Nephron (organoid): ENCODE data around the gene TMPRSS9.

Experiments
- H3K27ac Mint-ChIP-seq, 3 experiments: 2 replicates each; pipeline ENCODE4 v1.8.0; 2020; ENCODE audit warnings: mixed read lengths in 3 of 3, mild to moderate bottlenecking in 2 of 3, moderate library complexity in 1 of 3
- H3K27me3 Mint-ChIP-seq: 2 replicates; pipeline ENCODE4 v1.8.0; 2021; ENCODE audit warnings: low read depth, mild to moderate bottlenecking, moderate library complexity, mixed read lengths
- H3K36me3 Mint-ChIP-seq: 2 replicates; pipeline ENCODE4 v1.8.0; 2020; ENCODE audit warnings: low read depth, mixed read lengths
- H3K4me1 Mint-ChIP-seq: 2 replicates; pipeline ENCODE4 v1.8.0; 2020; ENCODE audit warnings: mixed read lengths
- H3K4me3 Mint-ChIP-seq, 3 experiments: 2 replicates each; pipeline ENCODE4 v1.8.0; 2020; ENCODE audit warnings: mild to moderate bottlenecking in 3 of 3, mixed read lengths in 3 of 3, moderate library complexity in 2 of 3
- H3K9me3 Mint-ChIP-seq: 2 replicates; pipeline ENCODE4 v1.8.0; 2020; ENCODE audit warnings: mixed read lengths
- TF ChIP-seq, protein P1 (sequence below), 3 experiments: fragments of 200-600 bp; sonication (generic); IDR thresholded peaks; one replicate each; pipeline ENCODE4 v1.5.0; 2021; ENCODE audit warnings: antibody characterized with exemption in 3 of 3; ENCODE audit not compliant: unreplicated experiment in 3 of 3

TMPRSS9 gene

DNA sequence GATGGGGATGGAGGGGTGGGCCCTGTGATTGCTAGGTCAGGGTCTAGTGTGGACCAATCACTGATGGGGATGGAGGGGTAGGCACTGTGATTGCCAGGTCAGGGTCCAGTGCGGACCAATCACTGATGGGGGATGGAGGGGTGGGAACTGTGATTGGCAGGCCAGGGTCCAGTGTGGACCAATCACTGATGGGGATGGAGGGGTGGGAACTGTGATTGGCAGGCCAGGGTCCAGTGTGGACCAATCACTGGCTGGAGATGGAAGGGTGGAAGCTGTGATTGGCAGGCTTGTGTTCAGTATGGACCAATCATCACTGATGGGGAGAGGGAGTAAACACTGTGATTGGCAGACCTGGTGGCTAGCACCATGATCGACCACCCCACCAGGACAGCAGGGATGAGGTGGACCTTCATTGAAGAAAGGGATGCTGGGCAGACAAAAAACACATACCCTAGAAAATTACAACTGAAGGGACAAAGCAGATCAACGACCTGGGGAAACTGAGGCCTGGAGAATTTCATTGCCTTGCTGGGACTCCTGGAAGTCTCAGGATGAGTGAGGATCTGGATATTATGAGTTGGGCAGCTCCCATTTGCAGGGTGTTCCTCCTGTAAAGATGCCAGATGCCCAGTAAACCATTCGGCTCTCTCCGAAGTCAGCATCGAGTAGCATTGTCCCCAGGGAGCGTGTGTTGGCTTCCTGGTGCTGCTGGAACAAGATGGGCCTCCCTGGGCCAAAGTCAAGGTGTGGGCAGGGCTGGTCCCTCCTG is 15.5 kb downstream of the TMPRSS9 start:
- Mint-ChIP-seq H3K9me3 (peaks cover 15% of the 10 kb centered on the region), H3K27me3 (peaks cover 23% of the 10 kb centered on the region), H3K4me3 (no peak overlapping the region), H3K36me3 (no peaks in the 10 kb centered on the region), H3K4me1 (peaks cover 25% of the 10 kb centered on the region), H3K27ac (no peak overlapping the region)
- TF ChIP-seq, protein P1, sequence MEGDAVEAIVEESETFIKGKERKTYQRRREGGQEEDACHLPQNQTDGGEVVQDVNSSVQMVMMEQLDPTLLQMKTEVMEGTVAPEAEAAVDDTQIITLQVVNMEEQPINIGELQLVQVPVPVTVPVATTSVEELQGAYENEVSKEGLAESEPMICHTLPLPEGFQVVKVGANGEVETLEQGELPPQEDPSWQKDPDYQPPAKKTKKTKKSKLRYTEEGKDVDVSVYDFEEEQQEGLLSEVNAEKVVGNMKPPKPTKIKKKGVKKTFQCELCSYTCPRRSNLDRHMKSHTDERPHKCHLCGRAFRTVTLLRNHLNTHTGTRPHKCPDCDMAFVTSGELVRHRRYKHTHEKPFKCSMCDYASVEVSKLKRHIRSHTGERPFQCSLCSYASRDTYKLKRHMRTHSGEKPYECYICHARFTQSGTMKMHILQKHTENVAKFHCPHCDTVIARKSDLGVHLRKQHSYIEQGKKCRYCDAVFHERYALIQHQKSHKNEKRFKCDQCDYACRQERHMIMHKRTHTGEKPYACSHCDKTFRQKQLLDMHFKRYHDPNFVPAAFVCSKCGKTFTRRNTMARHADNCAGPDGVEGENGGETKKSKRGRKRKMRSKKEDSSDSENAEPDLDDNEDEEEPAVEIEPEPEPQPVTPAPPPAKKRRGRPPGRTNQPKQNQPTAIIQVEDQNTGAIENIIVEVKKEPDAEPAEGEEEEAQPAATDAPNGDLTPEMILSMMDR (IDR thresholded peaks at IDR 0.05; ENCODE audit: unreplicated experiment in 3 of 3): no peak

DNA sequence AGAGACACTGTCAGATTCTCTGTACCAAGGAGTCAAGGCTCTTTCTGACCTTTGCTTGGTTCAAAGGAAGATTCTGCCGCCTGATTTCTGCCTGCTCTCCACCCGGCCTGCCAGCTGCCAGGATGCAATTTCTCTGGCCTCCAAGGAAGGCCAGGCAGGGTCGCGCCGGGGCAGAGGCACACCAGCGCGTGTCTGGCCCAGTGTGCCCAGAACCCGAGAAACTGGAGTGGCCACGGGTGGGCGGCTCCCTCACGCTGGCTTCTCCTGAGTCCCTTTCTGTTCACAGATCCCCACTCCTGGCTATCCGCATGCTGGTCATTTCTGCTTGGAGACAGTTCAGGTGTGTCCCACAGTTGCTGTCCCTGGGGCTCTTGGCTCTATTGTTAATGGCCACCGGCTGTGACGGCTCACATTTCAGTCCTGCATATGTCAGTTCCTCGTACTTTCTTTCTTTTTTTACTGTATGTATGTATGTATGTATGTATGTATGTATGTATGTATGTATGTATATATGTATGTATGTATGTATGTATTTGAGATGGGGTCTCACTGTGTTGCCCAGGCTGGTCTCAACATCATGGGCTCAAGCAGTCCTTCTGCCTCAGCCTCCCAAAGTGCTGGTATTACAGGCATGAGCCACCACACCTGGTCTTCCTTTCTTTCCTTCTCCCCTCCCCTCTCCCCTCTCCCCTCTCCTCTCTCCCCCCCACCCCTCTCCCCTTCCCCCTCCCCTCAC is 16.9 kb downstream of the TMPRSS9 start:
- peaks cover 18% of the 10 kb centered on the region for H3K9me3 Mint-ChIP-seq
- H3K27me3 Mint-ChIP-seq: peaks cover 16% of the 10 kb centered on the region
- H3K36me3 Mint-ChIP-seq: no peaks in the 10 kb centered on the region
- no peak overlapping the region for H3K4me3 Mint-ChIP-seq
- peak overlapping the region in 1 of 3 experiments; percentile 55 for H3K27ac Mint-ChIP-seq
- H3K4me1 Mint-ChIP-seq: peaks cover 27% of the 10 kb centered on the region
- TF ChIP-seq, protein P1 (IDR thresholded peaks at IDR 0.05; ENCODE audit: unreplicated experiment in 3 of 3): no peak

DNA sequence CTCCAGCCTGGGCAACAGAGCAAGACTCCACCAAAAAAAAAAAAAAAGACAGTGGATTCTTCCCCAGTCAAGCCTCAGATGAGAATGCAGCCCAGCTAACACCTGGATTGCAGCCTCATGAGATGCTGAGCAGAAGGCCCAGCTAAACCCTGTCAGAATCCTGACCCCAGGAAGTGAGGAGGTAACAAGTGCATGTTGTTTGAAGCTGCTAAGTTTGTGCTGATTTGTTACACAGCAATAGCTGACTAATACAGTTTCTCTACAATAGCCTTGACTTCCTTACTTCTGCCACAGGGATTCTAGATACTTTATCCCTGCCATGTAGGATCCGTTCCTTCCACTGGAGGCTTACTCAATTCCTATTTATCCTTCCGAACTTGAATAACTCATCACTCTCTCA is 20.5 kb downstream of the TMPRSS9 start:
- peaks cover 19% of the 10 kb centered on the region for H3K27me3 Mint-ChIP-seq
- peak overlapping the region in 2 of 3 experiments; percentile 21 to 78 for H3K27ac Mint-ChIP-seq
- TF ChIP-seq, protein P1 (IDR thresholded peaks at IDR 0.05; ENCODE audit: unreplicated experiment in 3 of 3): no peak
- peaks cover 20% of the 10 kb centered on the region for H3K4me1 Mint-ChIP-seq
- no peaks in the 10 kb centered on the region for H3K36me3 Mint-ChIP-seq
- no peak overlapping the region for H3K4me3 Mint-ChIP-seq
- H3K9me3 Mint-ChIP-seq: peaks cover 14% of the 10 kb centered on the region

DNA sequence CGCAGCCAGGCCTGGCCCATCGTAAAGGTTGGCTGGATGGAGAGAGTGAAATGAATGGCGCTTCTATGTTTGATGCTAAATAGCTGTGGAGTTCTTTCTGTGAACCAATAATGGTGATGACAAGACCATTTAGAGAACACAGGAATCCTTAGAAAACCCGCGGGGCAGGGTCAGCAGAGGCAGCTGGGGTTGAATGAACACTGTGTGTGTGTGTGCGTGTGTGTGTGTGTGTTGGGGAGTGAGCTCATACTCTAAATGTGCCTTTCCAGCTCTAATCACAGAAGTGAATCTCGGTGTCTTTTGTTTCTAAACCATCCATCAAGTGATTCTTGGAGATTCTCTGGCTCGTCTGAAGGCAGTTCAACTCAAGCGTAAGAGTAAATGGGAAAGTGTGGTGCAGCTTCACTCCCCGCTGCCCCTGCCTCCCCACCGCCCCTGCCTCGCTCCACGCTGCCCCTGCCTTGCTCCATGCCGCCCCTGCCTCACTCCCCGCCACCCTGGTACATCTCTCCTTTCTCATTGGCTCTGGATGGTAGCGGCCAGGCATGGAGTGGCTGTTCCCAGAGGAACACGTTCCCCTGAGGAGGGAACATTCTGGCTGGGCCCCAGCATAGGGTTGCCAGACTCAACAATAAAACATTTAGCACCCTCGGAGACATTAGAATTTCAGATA is 21.2 kb downstream of the TMPRSS9 start:
- no peaks in the 10 kb centered on the region for H3K36me3 Mint-ChIP-seq

DNA sequence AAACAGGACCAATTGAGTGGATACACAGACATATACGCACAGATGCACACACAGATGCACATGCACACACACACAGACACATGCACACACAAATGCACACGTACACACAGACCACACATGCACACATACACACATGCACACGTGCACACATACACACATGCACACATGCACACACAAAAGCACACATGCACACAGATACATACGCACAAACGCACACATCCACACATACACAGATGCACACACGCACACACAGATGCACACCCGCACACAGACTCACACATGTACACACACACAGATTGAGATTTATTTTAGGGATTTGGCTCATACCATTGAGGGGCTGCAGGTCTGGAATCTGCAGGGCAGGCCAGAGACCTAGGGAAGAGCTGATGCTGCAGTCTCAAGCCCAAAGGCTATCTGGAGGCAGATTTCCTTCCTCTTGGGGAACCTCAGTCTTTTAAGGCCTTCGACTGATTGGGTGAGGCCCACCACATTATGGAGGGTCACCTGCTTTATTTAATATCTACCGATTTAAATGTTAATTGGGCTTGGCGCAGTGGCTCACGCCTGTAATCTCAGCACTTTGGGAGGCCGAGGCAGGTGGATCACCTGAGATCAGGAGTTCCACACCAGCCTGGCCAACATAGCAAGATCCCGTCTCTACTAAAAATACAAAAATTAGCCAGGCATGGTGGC is 22.6 kb downstream of the TMPRSS9 start:
- Mint-ChIP-seq H3K4me3 (peak overlapping the region in 1 of 3 experiments; percentile 16), H3K36me3 (no peaks in the 10 kb centered on the region), H3K27ac (peak overlapping the region in 1 of 3 experiments; percentile 70), H3K4me1 (peaks cover 14% of the 10 kb centered on the region), H3K9me3 (peaks cover 14% of the 10 kb centered on the region), H3K27me3 (peaks cover 18% of the 10 kb centered on the region)
- TF ChIP-seq, protein P1 (IDR thresholded peaks at IDR 0.05; ENCODE audit: unreplicated experiment in 3 of 3): no peak

More for the DNA sequence above, 21.2 kb downstream of the TMPRSS9 start:
- Mint-ChIP-seq H3K27ac (peak overlapping the region in 2 of 3 experiments; percentile 21 to 78), H3K4me1 (peaks cover 20% of the 10 kb centered on the region), H3K27me3 (peaks cover 19% of the 10 kb centered on the region), H3K4me3 (no peak overlapping the region), H3K9me3 (peaks cover 14% of the 10 kb centered on the region)
- TF ChIP-seq, protein P1 (IDR thresholded peaks at IDR 0.05; ENCODE audit: unreplicated experiment in 3 of 3): no peak
